GM23338 (cell line): ENCODE results near the gene ZNF358. TPM values are rescaled to one million over a fixed set of nuclear protein-coding genes. Genes with fewer than 3 reads are reported as not detected.

ENCODE experiments used
- ATAC-seq: fragments of 200-7000 bp; cut with Tn5 transposase; 3 replicates; pipeline ENCODE4 v1.9.1; 2020
- DNase-seq: peaks from one replicate; pipeline ENCODE4 v3.0.0-alpha.2; 2015; ENCODE audit warnings: low spot score
- H2AFZ ChIP-seq: fragments of 200-600 bp; sonication (generic); 2 replicates; pipeline ENCODE4 v1.8.0; 2016; ENCODE audit warnings: antibody characterized with exemption, mild to moderate bottlenecking, moderate library complexity
- H3F3A ChIP-seq: fragments of 200-600 bp; sonication (generic); replicated peaks from 2 replicates; pipeline ENCODE4 v1.8.0; 2017; ENCODE audit warnings: antibody characterized with exemption, mixed run types, low read depth
- H3K27ac ChIP-seq: fragments of 200-600 bp; sonication (generic); 2 replicates; pipeline ENCODE4 v1.6.1; 2016; ENCODE audit warnings: low read depth
- H3K27me3 ChIP-seq: fragments of 200-600 bp; sonication (generic); 2 replicates; pipeline ENCODE4 v1.8.0; 2016; ENCODE audit warnings: mild to moderate bottlenecking, mixed run types, moderate library complexity; ENCODE audit not compliant: insufficient read depth
- H3K36me3 ChIP-seq: fragments of 200-600 bp; sonication (generic); 2 replicates; pipeline ENCODE4 v1.8.0; 2016; ENCODE audit warnings: mild to moderate bottlenecking; ENCODE audit not compliant: insufficient read depth
- H3K4me1 ChIP-seq: fragments of 200-600 bp; sonication (generic); 2 replicates; pipeline ENCODE4 v1.8.0; 2016; ENCODE audit warnings: mild to moderate bottlenecking, moderate library complexity; ENCODE audit not compliant: insufficient read depth
- H3K4me2 ChIP-seq: fragments of 200-600 bp; sonication (generic); 2 replicates; pipeline ENCODE4 v1.7.1; 2017; ENCODE audit warnings: mixed run types
- H3K4me3 ChIP-seq: fragments of 200-600 bp; sonication (generic); 2 replicates; pipeline ENCODE4 v1.6.1; 2016; ENCODE audit warnings: mixed run types
- H3K79me2 ChIP-seq: fragments of 200-600 bp; sonication (generic); replicated peaks from 2 replicates; pipeline ENCODE4 v1.8.0; 2017; ENCODE audit warnings: mild to moderate bottlenecking; ENCODE audit not compliant: insufficient read depth
- H3K9me2 ChIP-seq: fragments of 200-600 bp; sonication (generic); 2 replicates; pipeline ENCODE4 v1.8.0; 2017; ENCODE audit not compliant: insufficient read depth
- H4K20me1 ChIP-seq: fragments of 200-600 bp; sonication (generic); replicated peaks from 2 replicates; pipeline ENCODE4 v1.8.0; 2017; ENCODE audit warnings: mild to moderate bottlenecking; ENCODE audit not compliant: insufficient read depth
- H3K27ac Mint-ChIP-seq: 2 replicates; pipeline ENCODE4 v1.8.0; 2020; ENCODE audit warnings: inconsistent platforms, mild to moderate bottlenecking, moderate library complexity, mixed read lengths
- H3K27me3 Mint-ChIP-seq: 3 replicates; pipeline ENCODE4 v1.8.0; 2022; ENCODE audit warnings: low read depth, mild to moderate bottlenecking, moderate library complexity, mixed read lengths, inconsistent platforms; ENCODE audit not compliant: insufficient read depth, poor library complexity
- H3K36me3 Mint-ChIP-seq: 3 replicates; pipeline ENCODE4 v1.8.0; 2021; ENCODE audit warnings: low read depth, mild to moderate bottlenecking, inconsistent platforms, moderate library complexity, mixed read lengths
- H3K4me1 Mint-ChIP-seq: 3 replicates; pipeline ENCODE4 v1.8.0; 2020; ENCODE audit warnings: mild to moderate bottlenecking, inconsistent platforms, mixed read lengths
- H3K4me3 Mint-ChIP-seq: 3 replicates; pipeline ENCODE4 v1.8.0; 2021; ENCODE audit warnings: moderate library complexity, mild to moderate bottlenecking, inconsistent platforms, mixed read lengths
- H3K9me3 Mint-ChIP-seq: 3 replicates; pipeline ENCODE4 v1.8.0; 2020; ENCODE audit warnings: moderate library complexity, mild to moderate bottlenecking, inconsistent platforms, mixed read lengths
- CREB1 ChIP-seq: fragments of 250-450 bp; sonication (Bioruptor Pico); IDR thresholded peaks from 2 replicates; pipeline ENCODE4 v1.5.0; 2020; ENCODE audit warnings: low read depth, mild to moderate bottlenecking, moderate library complexity
- EZH2 ChIP-seq: fragments of 200-600 bp; sonication (generic); IDR thresholded peaks from one replicate; pipeline ENCODE4 v1.8.0; 2017; ENCODE audit warnings: antibody characterized with exemption, mild to moderate bottlenecking, low read depth; ENCODE audit not compliant: unreplicated experiment
- EZH2phosphoT487 ChIP-seq: fragments of 200-600 bp; sonication (generic); IDR thresholded peaks from one replicate; pipeline ENCODE4 v1.8.1; 2018; ENCODE audit warnings: antibody characterized with exemption; ENCODE audit not compliant: unreplicated experiment
- JUNB ChIP-seq: IDR thresholded peaks from one replicate; pipeline ENCODE4 v1.6.1; 2016; ENCODE audit warnings: antibody characterized with exemption; ENCODE audit not compliant: unreplicated experiment
- NANOG ChIP-seq: IDR thresholded peaks from 2 replicates; pipeline ENCODE4 v1.6.1; 2016; ENCODE audit warnings: antibody characterized with exemption, borderline replicate concordance
- POLR2AphosphoS5 ChIP-seq: IDR thresholded peaks from 2 replicates; pipeline ENCODE4 v1.6.1; 2016; ENCODE audit warnings: antibody characterized with exemption, low read depth
- STAT1 ChIP-seq: IDR thresholded peaks from one replicate; pipeline ENCODE4 v1.6.1; 2016; ENCODE audit warnings: antibody characterized with exemption; ENCODE audit not compliant: unreplicated experiment
- ZNF114 ChIP-seq: fragments of 250-450 bp; sonication (Bioruptor Pico); IDR thresholded peaks from 2 replicates; pipeline ENCODE4 v1.5.0; 2020; ENCODE audit warnings: mild to moderate bottlenecking, moderate library complexity
- ZNF331 ChIP-seq: fragments of 250-450 bp; sonication (Bioruptor Pico); IDR thresholded peaks from 2 replicates; pipeline ENCODE4 v1.5.0; 2020; ENCODE audit warnings: low read depth, mild to moderate bottlenecking, moderate library complexity
- polyA plus RNA-seq: library from polyadenylated mRNA; unstranded; fragments of >200 nt; fragmentation: Nextera tagmentation; extraction: Ambion mirVana; gene quantifications from 2 replicates; pipeline ENCODE4 v1.2.1, GENCODE V29; 2016
- total RNA-seq: library from RNA; depleted of rRNA; stranded (reverse); fragments of >200 nt; shearing (Covaris generic); gene quantifications from 2 replicates; pipeline ENCODE4 v1.2.3, GENCODE V29; 2014
- TF ChIP-seq, protein P1 (sequence below): fragments of 250-450 bp; sonication (Bioruptor Pico); IDR thresholded peaks from 2 replicates; pipeline ENCODE4 v1.5.0; 2020; ENCODE audit warnings: mild to moderate bottlenecking, moderate library complexity
- TF ChIP-seq, protein P2 (sequence below): IDR thresholded peaks from 2 replicates; pipeline ENCODE4 v1.6.1; 2016; ENCODE audit warnings: antibody characterized with exemption
- TF ChIP-seq, protein P3 (sequence below), 2 experiments: fragments of 200-600 bp in 1 of 2; sonication (generic) in 1 of 2; conservative IDR thresholded peaks; 2 replicates each; pipeline versions ENCODE4 v1.5.1 to v1.6.1; 2016 to 2017; ENCODE audit warnings: antibody characterized with exemption in 2 of 2, low read depth in 2 of 2, mild to moderate bottlenecking in 2 of 2, moderate library complexity in 1 of 2
- TF ChIP-seq, protein P4 (sequence below): IDR thresholded peaks from one replicate; pipeline ENCODE4 v1.6.1; 2018; ENCODE audit warnings: antibody characterized with exemption; ENCODE audit not compliant: unreplicated experiment

ZNF358 gene
- total and polyA plus RNA-seq, 2 experiments from 2014 or later = 23.8 to 52.9 TPM

DNA sequence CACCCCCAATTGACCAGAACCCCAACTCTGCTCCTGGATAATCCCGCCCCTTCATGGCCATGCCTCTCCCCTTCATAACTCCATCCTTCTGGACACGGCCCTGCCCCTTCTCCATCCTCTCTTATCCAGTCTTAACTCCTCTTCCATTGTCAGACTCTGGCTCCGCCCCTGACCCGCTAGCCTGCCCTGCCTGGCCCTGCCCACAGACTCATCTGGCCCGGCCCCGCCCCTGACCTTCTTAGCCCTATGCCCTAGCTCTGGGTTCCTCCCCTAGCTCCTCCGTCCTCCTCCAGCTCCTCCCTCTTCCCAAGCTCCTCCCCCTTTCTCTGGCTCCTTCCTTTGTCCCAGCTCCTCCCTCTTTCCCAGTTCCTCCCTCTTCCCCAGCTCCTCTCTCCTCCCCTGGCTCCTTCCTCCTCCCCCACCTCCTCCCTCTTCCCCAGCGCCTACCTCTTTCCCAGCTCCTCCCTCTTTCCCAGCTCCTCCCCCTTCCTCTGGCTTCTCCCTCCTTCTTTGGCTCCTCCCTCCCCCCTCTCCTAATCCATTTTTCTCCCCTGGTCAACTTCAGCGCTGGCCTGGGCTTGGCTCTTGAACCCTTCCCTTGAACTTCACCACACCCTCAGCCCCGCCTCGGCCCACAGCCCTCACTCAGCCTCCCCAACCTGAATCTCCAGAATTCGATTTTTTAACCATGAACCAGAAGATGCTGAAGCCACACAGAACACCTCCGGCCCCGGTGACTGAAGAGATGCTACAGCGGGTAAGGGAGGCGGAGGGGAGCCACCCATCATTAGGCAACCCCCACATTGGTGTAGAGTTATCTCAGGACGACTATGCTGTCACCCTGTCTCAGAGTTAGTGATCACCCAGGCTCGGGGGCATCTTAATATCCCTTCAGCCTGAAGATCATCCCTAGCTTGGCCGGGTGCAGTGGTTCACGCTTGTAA is 9.2 kb upstream of the ZNF358 start:
- peaks cover 16% of the 10 kb centered on the region for H3K4me1 Mint-ChIP-seq
- peak; percentile 100 for DNase-seq
- Histone ChIP-seq H4K20me1 (no peaks in the 10 kb centered on the region), H3K27me3 (peaks cover 15% of the 10 kb centered on the region), H3K9me2 (peaks cover 3% of the 10 kb centered on the region; the same call in 1 of the 2 replicates), H3K27ac (no peak overlapping the region), H3K4me2 (peak overlapping the region; percentile 74), H2AFZ (peak overlapping the region; percentile 83; the same call in 1 of the 2 replicates), H3K79me2 (no peaks in the 10 kb centered on the region), H3K4me1 (peaks cover 15% of the 10 kb centered on the region), H3K4me3 (0 out of 2 replicates have a peak overlapping the region, but pooled peaks have one; percentile 35), H3F3A (peaks cover 10% of the 10 kb centered on the region; the same call in 1 of the 2 replicates), H3K36me3 (no peaks in the 10 kb centered on the region)
- no peaks in the 10 kb centered on the region for H3K9me3 Mint-ChIP-seq
- peak overlapping the region; percentile 73 for H3K4me3 Mint-ChIP-seq
- no peak for TF ChIP-seq EZH2phosphoT487
- TF ChIP-seq POLR2AphosphoS5 = no peak
- TF ChIP-seq, protein P1, sequence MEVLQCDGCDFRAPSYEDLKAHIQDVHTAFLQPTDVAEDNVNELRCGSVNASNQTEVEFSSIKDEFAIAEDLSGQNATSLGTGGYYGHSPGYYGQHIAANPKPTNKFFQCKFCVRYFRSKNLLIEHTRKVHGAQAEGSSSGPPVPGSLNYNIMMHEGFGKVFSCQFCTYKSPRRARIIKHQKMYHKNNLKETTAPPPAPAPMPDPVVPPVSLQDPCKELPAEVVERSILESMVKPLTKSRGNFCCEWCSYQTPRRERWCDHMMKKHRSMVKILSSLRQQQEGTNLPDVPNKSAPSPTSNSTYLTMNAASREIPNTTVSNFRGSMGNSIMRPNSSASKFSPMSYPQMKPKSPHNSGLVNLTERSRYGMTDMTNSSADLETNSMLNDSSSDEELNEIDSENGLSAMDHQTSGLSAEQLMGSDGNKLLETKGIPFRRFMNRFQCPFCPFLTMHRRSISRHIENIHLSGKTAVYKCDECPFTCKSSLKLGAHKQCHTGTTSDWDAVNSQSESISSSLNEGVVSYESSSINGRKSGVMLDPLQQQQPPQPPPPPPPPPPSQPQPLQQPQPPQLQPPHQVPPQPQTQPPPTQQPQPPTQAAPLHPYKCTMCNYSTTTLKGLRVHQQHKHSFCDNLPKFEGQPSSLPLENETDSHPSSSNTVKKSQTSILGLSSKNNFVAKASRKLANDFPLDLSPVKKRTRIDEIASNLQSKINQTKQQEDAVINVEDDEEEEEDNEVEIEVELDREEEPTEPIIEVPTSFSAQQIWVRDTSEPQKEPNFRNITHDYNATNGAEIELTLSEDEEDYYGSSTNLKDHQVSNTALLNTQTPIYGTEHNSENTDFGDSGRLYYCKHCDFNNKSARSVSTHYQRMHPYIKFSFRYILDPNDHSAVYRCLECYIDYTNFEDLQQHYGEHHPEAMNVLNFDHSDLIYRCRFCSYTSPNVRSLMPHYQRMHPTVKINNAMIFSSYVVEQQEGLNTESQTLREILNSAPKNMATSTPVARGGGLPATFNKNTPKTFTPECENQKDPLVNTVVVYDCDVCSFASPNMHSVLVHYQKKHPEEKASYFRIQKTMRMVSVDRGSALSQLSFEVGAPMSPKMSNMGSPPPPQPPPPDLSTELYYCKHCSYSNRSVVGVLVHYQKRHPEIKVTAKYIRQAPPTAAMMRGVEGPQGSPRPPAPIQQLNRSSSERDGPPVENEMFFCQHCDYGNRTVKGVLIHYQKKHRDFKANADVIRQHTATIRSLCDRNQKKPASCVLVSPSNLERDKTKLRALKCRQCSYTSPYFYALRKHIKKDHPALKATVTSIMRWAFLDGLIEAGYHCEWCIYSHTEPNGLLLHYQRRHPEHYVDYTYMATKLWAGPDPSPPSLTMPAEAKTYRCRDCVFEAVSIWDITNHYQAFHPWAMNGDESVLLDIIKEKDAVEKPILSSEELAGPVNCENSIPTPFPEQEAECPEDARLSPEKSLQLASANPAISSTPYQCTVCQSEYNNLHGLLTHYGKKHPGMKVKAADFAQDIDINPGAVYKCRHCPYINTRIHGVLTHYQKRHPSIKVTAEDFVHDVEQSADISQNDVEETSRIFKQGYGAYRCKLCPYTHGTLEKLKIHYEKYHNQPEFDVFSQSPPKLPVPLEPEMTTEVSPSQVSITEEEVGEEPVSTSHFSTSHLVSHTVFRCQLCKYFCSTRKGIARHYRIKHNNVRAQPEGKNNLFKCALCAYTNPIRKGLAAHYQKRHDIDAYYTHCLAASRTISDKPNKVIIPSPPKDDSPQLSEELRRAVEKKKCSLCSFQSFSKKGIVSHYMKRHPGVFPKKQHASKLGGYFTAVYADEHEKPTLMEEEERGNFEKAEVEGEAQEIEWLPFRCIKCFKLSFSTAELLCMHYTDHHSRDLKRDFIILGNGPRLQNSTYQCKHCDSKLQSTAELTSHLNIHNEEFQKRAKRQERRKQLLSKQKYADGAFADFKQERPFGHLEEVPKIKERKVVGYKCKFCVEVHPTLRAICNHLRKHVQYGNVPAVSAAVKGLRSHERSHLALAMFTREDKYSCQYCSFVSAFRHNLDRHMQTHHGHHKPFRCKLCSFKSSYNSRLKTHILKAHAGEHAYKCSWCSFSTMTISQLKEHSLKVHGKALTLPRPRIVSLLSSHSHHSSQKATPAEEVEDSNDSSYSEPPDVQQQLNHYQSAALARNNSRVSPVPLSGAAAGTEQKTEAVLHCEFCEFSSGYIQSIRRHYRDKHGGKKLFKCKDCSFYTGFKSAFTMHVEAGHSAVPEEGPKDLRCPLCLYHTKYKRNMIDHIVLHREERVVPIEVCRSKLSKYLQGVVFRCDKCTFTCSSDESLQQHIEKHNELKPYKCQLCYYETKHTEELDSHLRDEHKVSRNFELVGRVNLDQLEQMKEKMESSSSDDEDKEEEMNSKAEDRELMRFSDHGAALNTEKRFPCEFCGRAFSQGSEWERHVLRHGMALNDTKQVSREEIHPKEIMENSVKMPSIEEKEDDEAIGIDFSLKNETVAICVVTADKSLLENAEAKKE = no peak
- TF ChIP-seq STAT1 = no peak
- TF ChIP-seq, protein P2, sequence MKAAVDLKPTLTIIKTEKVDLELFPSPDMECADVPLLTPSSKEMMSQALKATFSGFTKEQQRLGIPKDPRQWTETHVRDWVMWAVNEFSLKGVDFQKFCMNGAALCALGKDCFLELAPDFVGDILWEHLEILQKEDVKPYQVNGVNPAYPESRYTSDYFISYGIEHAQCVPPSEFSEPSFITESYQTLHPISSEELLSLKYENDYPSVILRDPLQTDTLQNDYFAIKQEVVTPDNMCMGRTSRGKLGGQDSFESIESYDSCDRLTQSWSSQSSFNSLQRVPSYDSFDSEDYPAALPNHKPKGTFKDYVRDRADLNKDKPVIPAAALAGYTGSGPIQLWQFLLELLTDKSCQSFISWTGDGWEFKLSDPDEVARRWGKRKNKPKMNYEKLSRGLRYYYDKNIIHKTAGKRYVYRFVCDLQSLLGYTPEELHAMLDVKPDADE = no peak
- no peak for TF ChIP-seq NANOG
- TF ChIP-seq, protein P3, sequence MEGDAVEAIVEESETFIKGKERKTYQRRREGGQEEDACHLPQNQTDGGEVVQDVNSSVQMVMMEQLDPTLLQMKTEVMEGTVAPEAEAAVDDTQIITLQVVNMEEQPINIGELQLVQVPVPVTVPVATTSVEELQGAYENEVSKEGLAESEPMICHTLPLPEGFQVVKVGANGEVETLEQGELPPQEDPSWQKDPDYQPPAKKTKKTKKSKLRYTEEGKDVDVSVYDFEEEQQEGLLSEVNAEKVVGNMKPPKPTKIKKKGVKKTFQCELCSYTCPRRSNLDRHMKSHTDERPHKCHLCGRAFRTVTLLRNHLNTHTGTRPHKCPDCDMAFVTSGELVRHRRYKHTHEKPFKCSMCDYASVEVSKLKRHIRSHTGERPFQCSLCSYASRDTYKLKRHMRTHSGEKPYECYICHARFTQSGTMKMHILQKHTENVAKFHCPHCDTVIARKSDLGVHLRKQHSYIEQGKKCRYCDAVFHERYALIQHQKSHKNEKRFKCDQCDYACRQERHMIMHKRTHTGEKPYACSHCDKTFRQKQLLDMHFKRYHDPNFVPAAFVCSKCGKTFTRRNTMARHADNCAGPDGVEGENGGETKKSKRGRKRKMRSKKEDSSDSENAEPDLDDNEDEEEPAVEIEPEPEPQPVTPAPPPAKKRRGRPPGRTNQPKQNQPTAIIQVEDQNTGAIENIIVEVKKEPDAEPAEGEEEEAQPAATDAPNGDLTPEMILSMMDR (conservative IDR thresholded peaks at IDR 0.05; ENCODE audit: low read depth in 2 of 2) = no peak
- TF ChIP-seq CREB1 (CRISPR knock-in tag) = no peak
- TF ChIP-seq ZNF331 (CRISPR knock-in tag) = no peak
- TF ChIP-seq ZNF114 = no peak
- TF ChIP-seq, protein P4, sequence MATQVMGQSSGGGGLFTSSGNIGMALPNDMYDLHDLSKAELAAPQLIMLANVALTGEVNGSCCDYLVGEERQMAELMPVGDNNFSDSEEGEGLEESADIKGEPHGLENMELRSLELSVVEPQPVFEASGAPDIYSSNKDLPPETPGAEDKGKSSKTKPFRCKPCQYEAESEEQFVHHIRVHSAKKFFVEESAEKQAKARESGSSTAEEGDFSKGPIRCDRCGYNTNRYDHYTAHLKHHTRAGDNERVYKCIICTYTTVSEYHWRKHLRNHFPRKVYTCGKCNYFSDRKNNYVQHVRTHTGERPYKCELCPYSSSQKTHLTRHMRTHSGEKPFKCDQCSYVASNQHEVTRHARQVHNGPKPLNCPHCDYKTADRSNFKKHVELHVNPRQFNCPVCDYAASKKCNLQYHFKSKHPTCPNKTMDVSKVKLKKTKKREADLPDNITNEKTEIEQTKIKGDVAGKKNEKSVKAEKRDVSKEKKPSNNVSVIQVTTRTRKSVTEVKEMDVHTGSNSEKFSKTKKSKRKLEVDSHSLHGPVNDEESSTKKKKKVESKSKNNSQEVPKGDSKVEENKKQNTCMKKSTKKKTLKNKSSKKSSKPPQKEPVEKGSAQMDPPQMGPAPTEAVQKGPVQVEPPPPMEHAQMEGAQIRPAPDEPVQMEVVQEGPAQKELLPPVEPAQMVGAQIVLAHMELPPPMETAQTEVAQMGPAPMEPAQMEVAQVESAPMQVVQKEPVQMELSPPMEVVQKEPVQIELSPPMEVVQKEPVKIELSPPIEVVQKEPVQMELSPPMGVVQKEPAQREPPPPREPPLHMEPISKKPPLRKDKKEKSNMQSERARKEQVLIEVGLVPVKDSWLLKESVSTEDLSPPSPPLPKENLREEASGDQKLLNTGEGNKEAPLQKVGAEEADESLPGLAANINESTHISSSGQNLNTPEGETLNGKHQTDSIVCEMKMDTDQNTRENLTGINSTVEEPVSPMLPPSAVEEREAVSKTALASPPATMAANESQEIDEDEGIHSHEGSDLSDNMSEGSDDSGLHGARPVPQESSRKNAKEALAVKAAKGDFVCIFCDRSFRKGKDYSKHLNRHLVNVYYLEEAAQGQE = no peak
- no peak for TF ChIP-seq JUNB
- TF ChIP-seq EZH2 = no peak
- H3K27ac Mint-ChIP-seq = peak overlapping the region; percentile 84; the same call in 1 of the 2 replicates
- H3K27me3 Mint-ChIP-seq = peaks cover 22% of the 10 kb centered on the region
- ATAC-seq = peak; percentile 82
- no peaks in the 10 kb centered on the region for H3K36me3 Mint-ChIP-seq
